MM.1S (cell line): ENCODE results near the gene ATP5F1C.

Experiments used
- DNase-seq: peaks from one replicate; pipeline ENCODE4 v3.0.0-alpha.2; 2015
- H2AFZ ChIP-seq: fragments of 300-600 bp; sonication (generic); 2 replicates; pipeline ENCODE4 v1.6.0; 2016; ENCODE audit warnings: antibody characterized with exemption, low read length
- H3F3A ChIP-seq: fragments of 300-600 bp; sonication (generic); 2 replicates; pipeline ENCODE4 v1.6.1; 2016; ENCODE audit warnings: mild to moderate bottlenecking, antibody characterized with exemption, low read length, moderate library complexity, mixed read lengths; ENCODE audit not compliant: insufficient read depth
- H3K27ac ChIP-seq: fragments of 300-600 bp; sonication (generic); 2 replicates; pipeline ENCODE4 v1.5.1; 2016; ENCODE audit warnings: mild to moderate bottlenecking, low read length
- H3K27me3 ChIP-seq: fragments of 300-600 bp; sonication (generic); replicated peaks from 2 replicates; pipeline ENCODE4 v1.6.0; 2016; ENCODE audit warnings: low read length; ENCODE audit not compliant: insufficient read depth
- H3K36me3 ChIP-seq: fragments of 300-600 bp; sonication (generic); replicated peaks from 2 replicates; pipeline ENCODE4 v1.6.1; 2016; ENCODE audit warnings: mild to moderate bottlenecking, low read length, mixed read lengths; ENCODE audit not compliant: insufficient read depth
- H3K4me1 ChIP-seq: fragments of 300-600 bp; sonication (generic); 2 replicates; pipeline ENCODE4 v1.6.1; 2016; ENCODE audit warnings: low read length, mixed read lengths
- H3K4me2 ChIP-seq: fragments of 300-600 bp; sonication (generic); 2 replicates; pipeline ENCODE4 v1.6.0; 2016; ENCODE audit warnings: low read depth, low read length
- H3K4me3 ChIP-seq: fragments of 300-600 bp; sonication (generic); 2 replicates; pipeline ENCODE4 v1.5.1; 2016; ENCODE audit warnings: low read length, mixed read lengths
- H3K79me2 ChIP-seq: fragments of 300-600 bp; sonication (generic); 2 replicates; pipeline ENCODE4 v1.6.1; 2016; ENCODE audit warnings: mixed run types, low read length, mixed read lengths
- H3K9ac ChIP-seq: fragments of 300-600 bp; sonication (generic); 2 replicates; pipeline ENCODE4 v1.6.1; 2016; ENCODE audit warnings: low read length, mixed read lengths
- H3K9me2 ChIP-seq: fragments of 300-600 bp; sonication (generic); replicated peaks from 2 replicates; pipeline ENCODE4 v1.6.1; 2016; ENCODE audit warnings: mild to moderate bottlenecking, low read length, mixed read lengths; ENCODE audit not compliant: insufficient read depth
- H3K9me3 ChIP-seq: fragments of 300-600 bp; sonication (generic); replicated peaks from 2 replicates; pipeline ENCODE4 v1.6.1; 2016; ENCODE audit warnings: mild to moderate bottlenecking, low read length, mixed read lengths; ENCODE audit not compliant: insufficient read depth
- H4K20me1 ChIP-seq: fragments of 300-600 bp; sonication (generic); 2 replicates; pipeline ENCODE4 v1.6.1; 2016; ENCODE audit warnings: mild to moderate bottlenecking, low read length, moderate library complexity, mixed read lengths; ENCODE audit not compliant: insufficient read depth
- EZH2 ChIP-seq: fragments of 300-600 bp; sonication (generic); optimal IDR thresholded peaks from 2 replicates; pipeline ENCODE3; 2017; ENCODE audit warnings: low read depth, mild to moderate bottlenecking, antibody characterized with exemption, low read length, mixed read lengths
- EZH2phosphoT487 ChIP-seq: fragments of 300-600 bp; sonication (generic); IDR thresholded peaks from 2 replicates; pipeline ENCODE4 v1.6.1; 2018; ENCODE audit warnings: antibody characterized with exemption, low read length
- TF ChIP-seq, protein P1 (sequence below): fragments of 300-600 bp; sonication (generic); IDR thresholded peaks from 2 replicates; pipeline ENCODE4 v1.5.1; 2016; ENCODE audit warnings: antibody characterized with exemption, low read length, mixed read lengths

Gene ATP5F1C

DNA sequence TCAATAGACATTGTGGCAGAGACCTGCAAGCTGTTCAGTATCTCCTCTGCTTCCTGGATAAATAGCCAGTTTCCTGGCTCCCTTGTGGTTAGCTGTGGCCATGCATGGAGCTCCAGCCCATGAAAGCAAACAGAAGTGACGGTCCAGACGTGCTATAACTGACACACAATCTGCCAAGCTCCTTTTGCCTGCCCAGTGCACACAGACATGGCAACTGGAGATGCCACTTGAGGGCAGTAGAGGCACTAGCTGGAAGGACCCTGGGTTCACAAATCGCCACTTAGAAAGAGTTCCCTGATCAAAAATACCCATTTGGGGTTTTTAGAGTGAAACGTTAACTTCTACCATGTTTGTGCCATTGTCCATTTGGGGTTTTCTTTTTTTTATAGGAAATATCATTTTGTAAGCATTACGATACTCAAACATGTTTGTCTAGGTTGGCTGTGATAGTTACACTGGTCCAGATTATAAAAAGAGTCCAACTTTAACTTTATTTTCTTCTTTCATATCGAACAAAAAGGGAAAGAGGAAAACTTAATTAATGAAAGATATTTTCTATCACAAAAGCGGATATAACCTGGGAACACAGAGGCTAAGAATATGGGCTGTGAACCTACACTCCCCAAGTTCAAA, 31.5 kb upstream of the ATP5F1C start:
- Histone ChIP-seq H2AFZ (no peak overlapping the region), H3K9ac (no peak overlapping the region), H3K79me2 (no peaks in the 10 kb centered on the region), H4K20me1 (no peaks in the 10 kb centered on the region), H3K9me3 (no peaks in the 10 kb centered on the region), H3K27me3 (no peaks in the 10 kb centered on the region), H3K9me2 (no peaks in the 10 kb centered on the region), H3K4me3 (no peak overlapping the region), H3K4me2 (no peak overlapping the region), H3K4me1 (no peaks in the 10 kb centered on the region), H3F3A (no peaks in the 10 kb centered on the region), H3K27ac (no peak overlapping the region), H3K36me3 (no peaks in the 10 kb centered on the region; the same call in 1 of the 2 replicates)
- TF ChIP-seq EZH2phosphoT487: no peak
- TF ChIP-seq, protein P1, sequence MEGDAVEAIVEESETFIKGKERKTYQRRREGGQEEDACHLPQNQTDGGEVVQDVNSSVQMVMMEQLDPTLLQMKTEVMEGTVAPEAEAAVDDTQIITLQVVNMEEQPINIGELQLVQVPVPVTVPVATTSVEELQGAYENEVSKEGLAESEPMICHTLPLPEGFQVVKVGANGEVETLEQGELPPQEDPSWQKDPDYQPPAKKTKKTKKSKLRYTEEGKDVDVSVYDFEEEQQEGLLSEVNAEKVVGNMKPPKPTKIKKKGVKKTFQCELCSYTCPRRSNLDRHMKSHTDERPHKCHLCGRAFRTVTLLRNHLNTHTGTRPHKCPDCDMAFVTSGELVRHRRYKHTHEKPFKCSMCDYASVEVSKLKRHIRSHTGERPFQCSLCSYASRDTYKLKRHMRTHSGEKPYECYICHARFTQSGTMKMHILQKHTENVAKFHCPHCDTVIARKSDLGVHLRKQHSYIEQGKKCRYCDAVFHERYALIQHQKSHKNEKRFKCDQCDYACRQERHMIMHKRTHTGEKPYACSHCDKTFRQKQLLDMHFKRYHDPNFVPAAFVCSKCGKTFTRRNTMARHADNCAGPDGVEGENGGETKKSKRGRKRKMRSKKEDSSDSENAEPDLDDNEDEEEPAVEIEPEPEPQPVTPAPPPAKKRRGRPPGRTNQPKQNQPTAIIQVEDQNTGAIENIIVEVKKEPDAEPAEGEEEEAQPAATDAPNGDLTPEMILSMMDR: peak; percentile 45
- no peak for TF ChIP-seq EZH2
- peak; percentile 35 for DNase-seq

- Histone ChIP-seq H3K4me1 (no peaks in the 10 kb centered on the region), H3K9me2 (no peaks in the 10 kb centered on the region), H3K4me3 (no peak overlapping the region), H3K79me2 (no peaks in the 10 kb centered on the region), H3K36me3 (peaks cover 4% of the 10 kb centered on the region), H3K27ac (no peak overlapping the region), H4K20me1 (no peaks in the 10 kb centered on the region), H2AFZ (no peak overlapping the region), H3K27me3 (no peaks in the 10 kb centered on the region), H3K4me2 (no peak overlapping the region), H3K9me3 (no peaks in the 10 kb centered on the region), H3K9ac (no peak overlapping the region), H3F3A (no peaks in the 10 kb centered on the region)
- TF ChIP-seq EZH2phosphoT487 (no peak), EZH2 (no peak)
- TF ChIP-seq, protein P1: no peak
- no peak for DNase-seq
Observed at GRCh38 chr10:7763929-7764328, 24.0 kb upstream of the ATP5F1C start.

DNA sequence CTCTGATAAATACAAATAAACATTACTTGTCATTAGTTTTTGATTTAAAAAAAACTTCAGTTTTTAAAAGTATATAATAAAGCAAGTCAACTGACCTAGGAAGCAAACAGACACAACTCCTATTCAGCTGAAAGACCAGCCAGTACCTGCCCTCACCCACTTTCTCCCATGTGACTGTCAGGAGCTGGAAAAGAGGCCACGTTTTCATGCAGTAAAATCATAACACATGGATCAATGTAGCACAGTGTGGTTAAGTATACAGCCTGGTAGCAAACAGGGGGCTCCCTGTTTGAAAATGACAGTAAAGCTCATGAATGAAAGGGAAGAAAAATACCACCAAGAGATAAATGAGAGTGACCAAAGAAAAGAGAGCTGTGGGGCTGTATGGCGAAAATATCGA, 21.7 kb upstream of the ATP5F1C start:
- no peaks in the 10 kb centered on the region for H3K79me2 ChIP-seq
- no peak overlapping the region for H3K4me2 ChIP-seq
- no peak for DNase-seq
- no peaks in the 10 kb centered on the region for H4K20me1 ChIP-seq
- H3K27me3 ChIP-seq: no peaks in the 10 kb centered on the region
- no peak overlapping the region for H3K9ac ChIP-seq
- H3K27ac ChIP-seq: no peak overlapping the region
- no peaks in the 10 kb centered on the region for H3F3A ChIP-seq
- peaks cover 4% of the 10 kb centered on the region for H3K36me3 ChIP-seq
- no peak overlapping the region for H3K4me3 ChIP-seq
- no peaks in the 10 kb centered on the region for H3K9me2 ChIP-seq
- TF ChIP-seq EZH2 (no peak), EZH2phosphoT487 (no peak)
- TF ChIP-seq, protein P1: no peak
- no peaks in the 10 kb centered on the region for H3K9me3 ChIP-seq
- H2AFZ ChIP-seq: no peak overlapping the region
- no peaks in the 10 kb centered on the region for H3K4me1 ChIP-seq
